Fibroblast of skin of scalp (primary cell): ENCODE results near the gene PTPRD.

Experiments used
- DNase-seq: peaks from one replicate; pipeline ENCODE4 v3.0.0-alpha.2; 2013

The PTPRD gene

DNA sequence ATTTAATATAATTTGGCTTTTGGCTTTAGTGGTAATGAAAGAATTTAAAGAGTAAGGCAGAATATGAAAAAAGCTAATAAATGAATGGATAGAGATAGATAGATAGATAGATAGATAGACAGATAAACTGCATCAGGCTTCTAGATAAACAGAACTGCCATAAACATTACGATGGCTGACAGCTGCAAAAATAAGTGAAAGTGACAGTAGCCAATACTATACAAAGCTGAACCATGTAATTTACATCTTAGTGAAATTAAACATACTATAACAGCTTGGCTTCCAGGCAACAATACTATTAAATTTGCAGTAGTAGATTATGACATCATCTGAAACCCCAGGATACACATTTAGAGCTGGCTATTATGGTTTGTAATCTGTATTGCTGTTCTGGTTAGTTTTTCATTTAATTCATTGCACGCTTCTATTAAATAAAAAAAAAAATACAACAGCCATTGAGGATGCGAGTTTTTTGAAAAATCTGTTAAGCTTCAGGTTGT is 1354.8 kb downstream of the PTPRD start:
- DNase-seq: no peak

- no peak for DNase-seq
These were observed 1366.1 kb downstream of the PTPRD start for GRCh38 chr9:9246726-9247125.

DNA sequence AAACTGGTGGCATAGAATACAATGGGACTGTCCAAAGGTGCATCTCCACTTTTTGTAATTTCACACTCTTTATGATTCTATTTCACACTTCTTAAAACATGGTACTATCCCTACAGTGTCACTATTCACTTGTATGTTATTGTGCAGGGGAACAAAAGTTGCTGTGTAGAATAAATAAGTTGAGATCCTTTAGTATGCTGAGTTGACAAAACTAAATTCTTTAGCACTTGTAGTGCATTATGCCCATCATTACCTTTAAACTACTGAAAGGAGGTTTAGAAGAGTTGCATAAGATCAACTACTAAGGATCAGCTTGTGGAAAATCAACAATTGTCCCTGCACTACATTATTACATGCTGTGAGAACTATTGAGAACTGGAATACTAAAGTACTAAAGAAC is 1380.9 kb downstream of the PTPRD start:
- DNase-seq: no peak

GRCh38 chr9:9229269-9229668 is 1383.5 kb downstream of the PTPRD start:
- DNase-seq: no peak

GRCh38 chr9:9223175-9223574 is 1389.6 kb downstream of the PTPRD start:
- no peak for DNase-seq

GRCh38 chr9:9222730-9223129 is 1390.1 kb downstream of the PTPRD start:
- DNase-seq: no peak

DNA sequence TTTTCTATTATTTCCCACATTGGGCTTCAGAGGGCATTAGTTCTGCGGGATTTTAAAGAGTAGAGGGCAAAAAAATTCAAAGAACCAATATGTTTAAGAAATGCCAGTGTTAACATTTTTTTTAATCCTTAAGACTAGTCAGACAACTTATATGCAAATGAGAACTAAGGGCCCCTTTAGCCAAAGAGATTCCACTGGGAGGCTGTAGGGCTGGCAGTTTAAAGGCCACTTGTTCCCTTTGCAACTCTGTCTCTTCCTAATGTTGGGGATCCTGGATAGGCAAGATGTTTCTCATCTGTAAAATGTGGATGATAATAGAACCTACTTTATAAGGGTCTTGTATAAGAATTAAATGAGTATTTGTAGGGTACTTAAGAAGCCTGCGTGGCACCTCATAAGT is 1395.9 kb downstream of the PTPRD start:
- DNase-seq: no peak

- DNase-seq: no peak
These were observed 1397.8 kb downstream of the PTPRD start for GRCh38 chr9:9215050-9215449.

GRCh38 chr9:9214066-9214465 is 1398.7 kb downstream of the PTPRD start:
- DNase-seq: no peak

GRCh38 chr9:9212963-9213362 is 1399.8 kb downstream of the PTPRD start:
- no peak for DNase-seq

GRCh38 chr9:9202276-9202675 is 1410.5 kb downstream of the PTPRD start:
- no peak for DNase-seq

- DNase-seq: no peak
These were observed 1426.7 kb downstream of the PTPRD start for GRCh38 chr9:9186086-9186485.

DNA sequence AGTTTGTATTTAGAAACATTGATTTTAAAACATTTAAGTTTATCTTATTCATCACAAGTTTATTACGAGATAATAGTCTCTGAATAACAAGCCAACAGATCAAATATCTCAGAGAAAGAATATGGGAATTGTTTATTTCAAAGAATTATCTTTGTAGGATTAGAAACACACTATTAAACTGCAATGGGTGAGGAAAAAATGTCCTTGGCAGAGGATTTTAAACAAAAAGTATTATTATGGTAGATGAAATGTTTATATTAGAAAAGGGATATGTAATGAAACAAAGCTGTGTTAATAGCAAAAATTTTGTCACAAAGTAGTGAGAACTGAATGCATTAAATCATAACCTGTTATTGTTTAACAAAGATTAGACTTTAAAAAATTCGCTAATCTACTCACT is 1430.4 kb downstream of the PTPRD start:
- DNase-seq: no peak

DNA sequence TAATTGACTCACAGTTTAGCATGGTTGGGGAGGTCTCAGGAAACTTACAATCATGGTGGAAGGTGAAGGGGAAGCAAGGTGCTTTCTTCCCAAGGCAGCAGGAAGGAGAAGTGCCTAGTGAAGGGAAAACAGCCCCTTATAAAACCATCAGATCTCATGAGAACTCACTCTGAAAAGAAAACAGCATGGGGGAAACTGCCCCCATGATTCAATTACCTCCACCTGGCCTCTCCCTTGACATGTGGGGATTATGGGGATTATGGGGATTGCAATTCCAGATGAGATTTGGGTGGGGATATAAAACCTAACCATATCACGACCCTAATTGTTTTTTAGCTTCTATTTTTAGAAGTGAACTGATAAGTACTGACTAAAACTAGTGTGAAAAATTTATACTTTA is 1435.7 kb downstream of the PTPRD start:
- no peak for DNase-seq

DNA sequence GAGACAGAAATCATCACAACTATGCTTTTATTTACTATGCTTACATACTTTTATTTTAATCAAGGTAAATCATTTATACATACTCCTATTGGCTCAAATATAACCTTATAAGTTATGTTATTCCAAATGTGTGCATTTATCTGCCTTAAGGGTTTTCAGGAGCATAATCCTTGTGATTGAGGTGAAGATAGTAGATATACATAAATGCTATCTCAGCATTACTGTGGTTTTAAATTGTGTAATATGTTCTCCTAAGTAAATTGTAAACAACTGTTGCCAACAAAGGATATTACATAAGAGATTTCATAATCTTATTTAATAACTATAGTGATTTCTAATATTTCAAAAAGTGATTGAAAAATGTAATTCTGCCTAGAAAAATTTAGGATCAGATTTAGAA is 1438.4 kb downstream of the PTPRD start:
- DNase-seq: no peak

DNA sequence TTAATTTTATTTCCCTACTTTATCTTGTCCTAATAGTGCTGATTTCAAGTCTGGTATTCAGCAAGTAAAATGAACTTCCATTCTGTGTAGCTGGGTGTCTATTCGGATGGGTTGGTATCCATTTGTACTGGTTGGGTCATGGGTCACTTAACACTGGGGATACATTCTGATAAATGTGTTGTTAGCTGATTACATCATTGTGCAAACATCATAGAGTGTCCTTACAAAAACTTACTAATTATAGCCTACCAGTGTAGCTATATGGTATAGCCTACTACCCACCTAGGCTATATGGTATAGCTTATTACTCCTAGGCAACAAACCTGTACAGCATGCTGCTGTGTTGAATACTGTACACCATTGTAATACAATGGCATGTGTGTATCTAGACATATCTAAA is 1439.5 kb downstream of the PTPRD start:
- no peak for DNase-seq

DNA sequence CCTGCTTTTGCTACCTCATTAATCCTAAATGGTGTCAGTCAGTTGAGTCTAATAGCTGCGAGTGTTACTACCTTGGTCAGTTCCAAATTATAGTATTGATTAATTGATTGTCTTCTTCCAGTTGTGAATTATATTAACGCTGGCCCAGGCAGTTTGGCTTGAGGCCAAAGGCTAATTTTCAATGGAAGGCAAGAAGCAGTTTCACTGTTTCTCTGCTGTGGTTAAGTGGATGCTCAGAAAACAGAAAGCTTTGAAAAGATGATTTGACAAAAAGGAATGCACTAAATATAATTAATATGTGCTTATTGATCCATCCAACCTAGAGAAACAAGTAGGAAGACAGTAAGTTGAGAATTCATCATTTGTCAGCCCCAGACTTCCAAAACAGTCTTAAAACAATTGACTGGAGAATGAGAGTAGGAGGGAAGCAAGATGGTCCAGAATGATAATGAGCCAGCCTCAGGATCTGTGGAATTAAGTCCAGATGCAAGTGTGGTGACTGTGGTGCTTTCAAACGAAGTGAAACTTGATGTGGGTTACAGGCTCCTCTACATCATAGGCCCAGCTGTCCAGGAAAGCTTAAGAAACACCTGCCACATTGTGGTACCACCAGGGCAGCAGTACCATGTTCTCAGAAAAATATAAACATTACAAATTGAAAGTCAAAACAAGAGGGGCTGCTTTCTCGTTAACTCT is 1442.2 kb downstream of the PTPRD start:
- no peak for DNase-seq

- no peak for DNase-seq
These were observed 1470.8 kb downstream of the PTPRD start for GRCh38 chr9:9142001-9142400.

GRCh38 chr9:9133526-9133925 is 1479.3 kb downstream of the PTPRD start:
- DNase-seq: no peak

- peak; percentile 3 for DNase-seq
These were observed 1488.2 kb downstream of the PTPRD start for GRCh38 chr9:9124616-9125015.

GRCh38 chr9:9122230-9122875 is 1490.4 kb downstream of the PTPRD start:
- DNase-seq: no peak

DNA sequence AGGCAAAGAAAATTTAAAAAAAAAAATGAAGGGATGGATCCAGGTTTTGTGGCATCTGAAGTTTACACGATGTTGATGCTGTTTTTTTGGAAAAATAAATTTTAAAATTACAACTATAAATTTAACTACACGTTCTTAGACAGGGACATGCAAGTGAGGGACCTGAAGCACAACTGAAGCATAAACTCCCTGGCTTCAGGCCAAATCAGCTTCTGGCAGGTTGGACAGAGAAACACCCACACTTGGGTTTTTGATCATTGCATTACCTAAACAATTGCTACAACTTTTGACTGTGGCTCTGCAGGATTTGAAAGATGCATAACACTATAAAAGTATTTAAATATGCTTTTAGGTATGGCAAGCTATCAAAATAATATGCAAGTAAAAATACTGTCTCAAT is 1494.9 kb downstream of the PTPRD start:
- no peak for DNase-seq

- DNase-seq: no peak
These were observed 1500.6 kb downstream of the PTPRD start for GRCh38 chr9:9112001-9112720.

- DNase-seq: no peak
These were observed 1504.2 kb downstream of the PTPRD start for GRCh38 chr9:9108641-9109040.
